Astrocyte (in vitro differentiated cells and primary cell): ENCODE results near the gene THSD7B. TPM values are rescaled to one million over a fixed set of nuclear protein-coding genes. Genes with fewer than 3 reads are reported as not detected.
A peak's percentile ranks its signal among the peaks of the same experiment; 100 is the strongest.

Experiments
- DNase-seq: peaks from one replicate; pipeline ENCODE4 v3.0.0-alpha.2; 2010; ENCODE audit warnings: low read depth
- FAIRE-seq: peaks from 2 replicates; lab custom pipeline; 2011; peaks lifted over from hg19 to GRCh38; lab: Jason Lieb, UNC
- H2AFZ ChIP-seq: 2 replicates; pipeline ENCODE4 v1.6.0; 2012; ENCODE audit warnings: low read depth, low read length, inconsistent platforms
- H3K27ac ChIP-seq: 2 replicates; pipeline ENCODE4 v1.5.1; 2011; ENCODE audit warnings: low read depth, low read length, inconsistent platforms
- H3K27me3 ChIP-seq: 2 replicates; pipeline ENCODE4 v1.6.0; 2011; ENCODE audit warnings: low read length, inconsistent platforms; ENCODE audit not compliant: insufficient read depth
- H3K36me3 ChIP-seq: 2 replicates; pipeline ENCODE4 v1.5.1; 2011; ENCODE audit warnings: low read length, inconsistent platforms; ENCODE audit not compliant: insufficient read depth
- H3K4me1 ChIP-seq: 2 replicates; pipeline ENCODE4 v1.5.1; 2011; ENCODE audit warnings: low read length, inconsistent platforms; ENCODE audit not compliant: insufficient read depth
- H3K4me2 ChIP-seq: 2 replicates; pipeline ENCODE4 v1.6.0; 2012; ENCODE audit warnings: low read length, inconsistent platforms
- H3K4me3 ChIP-seq: 2 replicates; pipeline ENCODE4 v1.5.1; 2011; ENCODE audit warnings: low read depth, mild to moderate bottlenecking, low read length, inconsistent platforms; ENCODE audit not compliant: insufficient read depth
- H3K79me2 ChIP-seq: 2 replicates; pipeline ENCODE4 v1.6.0; 2012; ENCODE audit warnings: mild to moderate bottlenecking, low read length, inconsistent platforms; ENCODE audit not compliant: insufficient read depth
- H3K9ac ChIP-seq: 2 replicates; pipeline ENCODE4 v1.6.0; 2012; ENCODE audit warnings: mild to moderate bottlenecking, low read length, inconsistent platforms
- H3K9me3 ChIP-seq: 2 replicates; pipeline ENCODE4 v1.5.1; 2012; ENCODE audit warnings: low read depth, mild to moderate bottlenecking, low read length, inconsistent platforms; ENCODE audit not compliant: insufficient read depth
- H4K20me1 ChIP-seq: 2 replicates; pipeline ENCODE4 v1.6.0; 2012; ENCODE audit warnings: low read length, inconsistent platforms; ENCODE audit not compliant: insufficient read depth
- H3K27ac Mint-ChIP-seq: one replicate; pipeline ENCODE4 v1.8.0; 2021; ENCODE audit warnings: mild to moderate bottlenecking, mixed read lengths; ENCODE audit not compliant: unreplicated experiment
- H3K27me3 Mint-ChIP-seq: one replicate; pipeline ENCODE4 v1.8.0; 2021; ENCODE audit warnings: low read depth, mixed read lengths; ENCODE audit not compliant: unreplicated experiment
- H3K36me3 Mint-ChIP-seq: one replicate; pipeline ENCODE4 v1.8.0; 2021; ENCODE audit warnings: low read depth, mixed read lengths; ENCODE audit not compliant: unreplicated experiment
- H3K4me1 Mint-ChIP-seq: one replicate; pipeline ENCODE4 v1.8.0; 2021; ENCODE audit warnings: low read depth, mixed read lengths; ENCODE audit not compliant: unreplicated experiment
- H3K4me3 Mint-ChIP-seq: one replicate; pipeline ENCODE4 v1.8.0; 2021; ENCODE audit warnings: mild to moderate bottlenecking, moderate library complexity, mixed read lengths; ENCODE audit not compliant: unreplicated experiment
- H3K9me3 Mint-ChIP-seq: one replicate; pipeline ENCODE4 v1.8.0; 2021; ENCODE audit warnings: mild to moderate bottlenecking, mixed read lengths; ENCODE audit not compliant: unreplicated experiment
- EZH2 ChIP-seq: IDR thresholded peaks from 2 replicates; pipeline ENCODE4 v1.6.1; 2012; ENCODE audit warnings: mild to moderate bottlenecking, low read length, inconsistent platforms; ENCODE audit not compliant: insufficient read depth
- total RNA-seq: library from RNA; stranded (reverse); gene quantifications from 2 replicates; pipeline ENCODE4 v1.2.1, GENCODE V29; 2021
- TF ChIP-seq, protein P1 (sequence below): IDR thresholded peaks from 2 replicates; pipeline ENCODE4 v1.5.1; 2011; ENCODE audit warnings: low read depth, mild to moderate bottlenecking, inconsistent platforms, low read length, moderate library complexity; ENCODE audit not compliant: insufficient read depth

The THSD7B gene
- total RNA-seq, 1 donor from 2014 or later = 0.18 TPM

DNA sequence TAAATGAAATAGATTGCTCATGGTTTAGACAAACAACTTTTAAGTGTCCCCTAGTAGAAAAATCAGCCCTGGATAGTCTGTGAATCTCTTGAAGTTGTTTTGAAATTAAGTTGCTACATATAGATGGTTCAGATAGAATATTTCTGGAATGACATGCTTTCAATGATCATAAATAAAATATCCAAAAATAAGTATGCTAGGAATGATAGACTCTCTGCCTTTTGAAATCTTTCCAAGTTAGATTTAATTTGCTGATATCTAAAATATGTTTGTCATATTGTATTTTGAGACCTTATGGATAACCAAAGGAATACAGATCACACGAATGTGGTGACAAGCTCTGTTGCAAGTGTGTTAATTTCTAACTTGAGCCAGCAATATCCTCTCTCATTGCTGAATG, 488.7 kb downstream of the THSD7B start:
- Histone ChIP-seq H3K27me3 (no peaks in the 10 kb centered on the region), H3K9ac (no peak overlapping the region), H3K36me3 (no peaks in the 10 kb centered on the region), H3K4me3 (no peak overlapping the region), H3K4me2 (no peak overlapping the region), H4K20me1 (no peaks in the 10 kb centered on the region), H2AFZ (no peak overlapping the region), H3K4me1 (peaks cover 11% of the 10 kb centered on the region), H3K9me3 (no peaks in the 10 kb centered on the region), H3K27ac (no peak overlapping the region), H3K79me2 (no peaks in the 10 kb centered on the region)
- H3K9me3 Mint-ChIP-seq = no peaks in the 10 kb centered on the region
- no peaks in the 10 kb centered on the region for H3K36me3 Mint-ChIP-seq
- FAIRE-seq = no peak
- no peak for DNase-seq
- no peak overlapping the region for H3K4me3 Mint-ChIP-seq
- peaks cover 7% of the 10 kb centered on the region for H3K4me1 Mint-ChIP-seq
- TF ChIP-seq EZH2 = no peak
- TF ChIP-seq, protein P1, sequence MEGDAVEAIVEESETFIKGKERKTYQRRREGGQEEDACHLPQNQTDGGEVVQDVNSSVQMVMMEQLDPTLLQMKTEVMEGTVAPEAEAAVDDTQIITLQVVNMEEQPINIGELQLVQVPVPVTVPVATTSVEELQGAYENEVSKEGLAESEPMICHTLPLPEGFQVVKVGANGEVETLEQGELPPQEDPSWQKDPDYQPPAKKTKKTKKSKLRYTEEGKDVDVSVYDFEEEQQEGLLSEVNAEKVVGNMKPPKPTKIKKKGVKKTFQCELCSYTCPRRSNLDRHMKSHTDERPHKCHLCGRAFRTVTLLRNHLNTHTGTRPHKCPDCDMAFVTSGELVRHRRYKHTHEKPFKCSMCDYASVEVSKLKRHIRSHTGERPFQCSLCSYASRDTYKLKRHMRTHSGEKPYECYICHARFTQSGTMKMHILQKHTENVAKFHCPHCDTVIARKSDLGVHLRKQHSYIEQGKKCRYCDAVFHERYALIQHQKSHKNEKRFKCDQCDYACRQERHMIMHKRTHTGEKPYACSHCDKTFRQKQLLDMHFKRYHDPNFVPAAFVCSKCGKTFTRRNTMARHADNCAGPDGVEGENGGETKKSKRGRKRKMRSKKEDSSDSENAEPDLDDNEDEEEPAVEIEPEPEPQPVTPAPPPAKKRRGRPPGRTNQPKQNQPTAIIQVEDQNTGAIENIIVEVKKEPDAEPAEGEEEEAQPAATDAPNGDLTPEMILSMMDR = no peak
- no peak overlapping the region for H3K27ac Mint-ChIP-seq
- H3K27me3 Mint-ChIP-seq = no peaks in the 10 kb centered on the region

GRCh38 chr2:137255345-137255744, 490.0 kb downstream of the THSD7B start:
- Histone ChIP-seq H3K36me3 (no peaks in the 10 kb centered on the region), H4K20me1 (no peaks in the 10 kb centered on the region), H3K9me3 (no peaks in the 10 kb centered on the region), H3K27ac (no peak overlapping the region), H3K79me2 (no peaks in the 10 kb centered on the region), H3K9ac (no peak overlapping the region), H2AFZ (no peak overlapping the region), H3K4me1 (peaks cover 11% of the 10 kb centered on the region), H3K27me3 (no peaks in the 10 kb centered on the region), H3K4me2 (peak overlapping the region; percentile 23), H3K4me3 (no peak overlapping the region)
- no peak for TF ChIP-seq EZH2
- TF ChIP-seq, protein P1 = no peak
- H3K27me3 Mint-ChIP-seq = no peaks in the 10 kb centered on the region
- no peak for FAIRE-seq
- no peaks in the 10 kb centered on the region for H3K9me3 Mint-ChIP-seq
- peaks cover 7% of the 10 kb centered on the region for H3K4me1 Mint-ChIP-seq
- no peak overlapping the region for H3K4me3 Mint-ChIP-seq
- H3K36me3 Mint-ChIP-seq = no peaks in the 10 kb centered on the region
- H3K27ac Mint-ChIP-seq = no peak overlapping the region
- no peak for DNase-seq

DNA sequence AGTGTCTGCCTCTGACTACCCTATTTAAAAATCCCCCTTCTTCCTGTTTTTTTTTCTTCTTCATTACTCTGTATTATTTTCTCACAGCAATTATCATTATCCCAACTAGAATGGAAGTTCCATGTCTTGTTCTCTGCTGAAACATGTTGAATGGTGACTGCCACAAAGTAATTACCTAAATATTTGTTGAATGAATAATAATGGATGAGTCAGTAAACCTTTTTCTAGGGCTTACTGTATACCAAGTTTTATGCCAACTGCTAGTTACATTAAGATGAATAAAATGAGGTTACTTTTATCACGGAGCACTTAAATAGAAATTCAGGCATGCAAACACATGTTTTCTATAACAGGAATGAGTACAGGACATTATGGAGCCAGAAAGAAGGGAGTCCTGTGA, 490.6 kb downstream of the THSD7B start:
- no peak overlapping the region for H3K4me3 ChIP-seq
- TF ChIP-seq EZH2 = no peak
- TF ChIP-seq, protein P1 = no peak
- Mint-ChIP-seq H3K4me3 (no peak overlapping the region), H3K9me3 (no peaks in the 10 kb centered on the region), H3K27me3 (no peaks in the 10 kb centered on the region), H3K27ac (peak overlapping the region; percentile 29), H3K4me1 (peaks cover 7% of the 10 kb centered on the region), H3K36me3 (no peaks in the 10 kb centered on the region)
- H3K27ac ChIP-seq = peak overlapping the region; percentile 27
- H3K79me2 ChIP-seq = no peaks in the 10 kb centered on the region
- no peaks in the 10 kb centered on the region for H3K27me3 ChIP-seq
- H3K36me3 ChIP-seq = no peaks in the 10 kb centered on the region
- no peak overlapping the region for H3K9ac ChIP-seq
- peak overlapping the region; percentile 37 for H3K4me2 ChIP-seq
- peaks cover 11% of the 10 kb centered on the region for H3K4me1 ChIP-seq
- H4K20me1 ChIP-seq = no peaks in the 10 kb centered on the region
- no peak for FAIRE-seq
- H3K9me3 ChIP-seq = no peaks in the 10 kb centered on the region
- no peak overlapping the region for H2AFZ ChIP-seq
- DNase-seq = peak; percentile 61
